Trophoblast cell (in vitro differentiated cells and primary cell): ENCODE results near the gene RIGI. TPM values are rescaled to one million over a fixed set of nuclear protein-coding genes. Genes with fewer than 3 reads are reported as not detected.

ENCODE experiments used
- DNase-seq, 2 donors: peaks; one replicate each; pipeline ENCODE4 v3.0.0-alpha.2; 2016
- H2AFZ ChIP-seq: 2 replicates; pipeline ENCODE4 v1.6.1; 2013; ENCODE audit warnings: low read length, moderate library complexity, mild to moderate bottlenecking; ENCODE audit not compliant: insufficient read depth, poor library complexity
- H2AK5ac ChIP-seq: 2 replicates; pipeline ENCODE4 v1.6.1; 2013; ENCODE audit warnings: mild to moderate bottlenecking, low read length
- H2BK120ac ChIP-seq: 2 replicates; pipeline ENCODE4 v1.6.1; 2013; ENCODE audit warnings: low read length, mild to moderate bottlenecking, moderate library complexity; ENCODE audit not compliant: insufficient read depth, poor library complexity
- H2BK12ac ChIP-seq: 2 replicates; pipeline ENCODE4 v1.6.1; 2013; ENCODE audit warnings: mild to moderate bottlenecking, low read length, moderate library complexity
- H2BK5ac ChIP-seq: 2 replicates; pipeline ENCODE4 v1.6.1; 2013; ENCODE audit warnings: low read length, low read depth, moderate library complexity, mild to moderate bottlenecking; ENCODE audit not compliant: poor library complexity
- H3K14ac ChIP-seq: 2 replicates; pipeline ENCODE4 v1.6.1; 2013; ENCODE audit warnings: mild to moderate bottlenecking, low read length
- H3K18ac ChIP-seq: 2 replicates; pipeline ENCODE4 v1.6.1; 2013; ENCODE audit warnings: mild to moderate bottlenecking, low read length
- H3K23ac ChIP-seq: 2 replicates; pipeline ENCODE4 v1.6.1; 2013; ENCODE audit warnings: low read length
- H3K27ac ChIP-seq: 2 replicates; pipeline ENCODE4 v1.5.1; 2013; ENCODE audit warnings: low read depth, mild to moderate bottlenecking, inconsistent platforms, low read length, moderate library complexity
- H3K27me3 ChIP-seq: 2 replicates; pipeline ENCODE4 v1.6.1; 2013; ENCODE audit warnings: inconsistent platforms, mild to moderate bottlenecking, low read length, moderate library complexity; ENCODE audit not compliant: insufficient read depth
- H3K36me3 ChIP-seq, 2 experiments: 1 replicate in 1 of 2; 2 replicates in 1 of 2; pipeline ENCODE4 v1.6.1; 2013; ENCODE audit warnings: low read length in 2 of 2, mild to moderate bottlenecking in 2 of 2, moderate library complexity in 1 of 2; ENCODE audit not compliant: insufficient read depth in 2 of 2, control insufficient read depth in 1 of 2
- H3K4ac ChIP-seq: 2 replicates; pipeline ENCODE4 v1.6.1; 2013; ENCODE audit warnings: low read depth, mild to moderate bottlenecking, low read length, moderate library complexity
- H3K4me1 ChIP-seq, 2 experiments: 1 replicate in 1 of 2; 2 replicates in 1 of 2; pipeline ENCODE4 v1.6.1; 2013; ENCODE audit warnings: low read length in 2 of 2, mild to moderate bottlenecking in 2 of 2, moderate library complexity in 1 of 2; ENCODE audit not compliant: insufficient read depth in 2 of 2, control insufficient read depth in 1 of 2
- H3K4me2 ChIP-seq: 2 replicates; pipeline ENCODE4 v1.6.1; 2013; ENCODE audit warnings: inconsistent platforms, mild to moderate bottlenecking, low read length, moderate library complexity
- H3K4me3 ChIP-seq: 2 replicates; pipeline ENCODE4 v1.5.1; 2013; ENCODE audit warnings: mild to moderate bottlenecking, low read depth, low read length, inconsistent platforms
- H3K79me1 ChIP-seq: one replicate; pipeline ENCODE4 v1.6.1; 2013; ENCODE audit warnings: low read length
- H3K79me2 ChIP-seq: 2 replicates; pipeline ENCODE4 v1.6.1; 2013; ENCODE audit warnings: low read length, mild to moderate bottlenecking; ENCODE audit not compliant: control insufficient read depth, insufficient read depth, poor library complexity
- H3K9ac ChIP-seq: 2 replicates; pipeline ENCODE4 v1.6.1; 2013; ENCODE audit warnings: mild to moderate bottlenecking, low read length
- H3K9me3 ChIP-seq: 2 replicates; pipeline ENCODE4 v1.6.1; 2013; ENCODE audit warnings: low read depth, mild to moderate bottlenecking, control low read depth, inconsistent platforms, low read length; ENCODE audit not compliant: insufficient read depth
- H4K12ac ChIP-seq: 2 replicates; pipeline ENCODE4 v1.6.1; 2013; ENCODE audit warnings: low read depth, mild to moderate bottlenecking, low read length, moderate library complexity
- H4K8ac ChIP-seq: 2 replicates; pipeline ENCODE4 v1.6.1; 2013; ENCODE audit warnings: low read depth, mild to moderate bottlenecking, low read length, moderate library complexity
- H4K91ac ChIP-seq: one replicate; pipeline ENCODE4 v1.6.1; 2013; ENCODE audit warnings: low read depth, mild to moderate bottlenecking, low read length, moderate library complexity
- WGBS: extraction: QIAGEN DNeasy Blood & Tissue Kit; methylation state at CpG from one replicate; pipeline ENCODE4 v1.1.7; 2013; ENCODE audit warnings: missing lambda C conversion rate; ENCODE audit not compliant: insufficient read length, insufficient coverage; ENCODE audit errors: extremely low coverage; 5-methylcytosine and 5-hydroxymethylcytosine counted together
- polyA plus RNA-seq: library from polyadenylated mRNA; stranded (reverse); fragments of 200-250 nt; gene quantifications from 2 replicates; pipeline ENCODE4 v1.2.3, GENCODE V29; 2013

RIGI gene
- 2.7 and 2.9 TPM in 2 replicates for polyA plus RNA-seq

DNA sequence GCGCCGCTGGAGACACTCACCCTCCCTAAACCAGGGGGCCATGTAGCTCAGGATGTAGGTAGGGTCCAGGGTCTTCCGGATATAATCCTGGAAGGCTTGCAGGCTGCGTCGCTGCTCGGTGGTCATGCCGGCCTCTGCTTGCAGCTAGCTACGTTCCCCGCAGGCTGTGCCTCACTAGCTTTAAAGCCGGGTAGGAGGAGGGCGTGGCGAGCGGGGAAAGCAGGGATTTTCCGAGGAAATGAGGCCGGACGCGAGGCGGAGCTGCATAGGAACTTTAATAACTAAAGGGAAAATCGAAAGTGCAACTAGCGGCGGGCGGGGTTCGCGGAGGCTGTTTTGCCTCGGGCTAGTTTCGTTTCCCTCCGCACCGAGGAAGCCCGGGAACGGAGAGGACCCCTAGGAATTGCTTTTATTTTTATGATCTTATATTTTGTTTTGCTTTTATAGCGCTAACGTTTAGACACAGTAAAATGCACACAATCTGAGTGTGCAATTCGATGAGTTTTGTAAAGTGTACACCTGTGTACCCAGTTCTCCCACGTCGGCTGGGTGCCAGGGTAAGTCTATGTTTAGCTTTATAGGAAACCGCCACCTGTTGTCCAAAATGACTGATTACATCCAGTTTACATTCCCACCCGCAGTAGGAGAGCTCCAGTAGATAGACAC is at the start of gene RIGI:
RIGI (minus strand) TSS at position 156 of the 666 bp plus-strand sequence; CDS start at position 126, 30 bp downstream.
- no peak within 1 kb of the TSS for H2BK5ac ChIP-seq
- H2BK120ac ChIP-seq = no peak within 1 kb of the TSS
- no peak within 1 kb of the TSS for H2BK12ac ChIP-seq
- no peaks in the 10 kb centered on the region for H3K36me3 ChIP-seq
- H3K27me3 ChIP-seq = no peaks in the 10 kb centered on the region
- no peaks in the 10 kb centered on the region for H3K79me2 ChIP-seq
- no peak within 1 kb of the TSS for H3K18ac ChIP-seq
- no peak within 1 kb of the TSS for H4K12ac ChIP-seq
- DNase-seq = peak; percentile 97 to 98
- no peak within 1 kb of the TSS for H3K9ac ChIP-seq
- H4K8ac ChIP-seq = peak within 1 kb of the TSS; percentile 2
- peak within 1 kb of the TSS; percentile 13 for H3K27ac ChIP-seq
- no peaks in the 10 kb centered on the region for H3K9me3 ChIP-seq
- no peak within 1 kb of the TSS for H3K14ac ChIP-seq
- H3K4me3 ChIP-seq = peak within 1 kb of the TSS; percentile 73
- H3K23ac ChIP-seq = no peak within 1 kb of the TSS
- no CpG with 5 or more reads among the region's 37 CpGs for WGBS
- no peak within 1 kb of the TSS for H3K4ac ChIP-seq
- no peak within 1 kb of the TSS for H4K91ac ChIP-seq
- peak within 1 kb of the TSS; percentile 73 for H3K4me2 ChIP-seq
- no peak within 1 kb of the TSS for H2AK5ac ChIP-seq
- no peaks in the 10 kb centered on the region for H3K79me1 ChIP-seq
- peaks cover 4 to 7% of the 10 kb centered on the region in 2 experiments for H3K4me1 ChIP-seq
- peak within 1 kb of the TSS; percentile 30 for H2AFZ ChIP-seq

DNA sequence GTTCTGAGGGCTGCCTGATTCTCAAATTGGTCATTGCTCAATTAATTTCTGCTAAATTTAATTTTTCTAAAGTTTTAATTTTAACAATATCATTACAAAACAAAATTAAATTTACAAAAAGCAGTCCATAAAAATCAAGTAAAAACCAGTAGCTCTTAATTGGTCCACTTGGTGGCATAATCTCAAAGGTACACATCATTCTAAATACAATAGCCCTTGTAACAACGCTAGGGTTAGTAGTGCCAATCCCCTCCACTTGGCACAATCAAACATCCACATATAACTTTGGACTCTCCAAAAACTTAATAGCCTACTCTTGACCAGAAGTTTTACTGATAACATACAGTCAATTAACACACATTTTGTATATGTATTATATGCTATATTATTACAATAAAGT is 48.9 kb upstream of the RIGI start:
- Histone ChIP-seq H3K14ac (no peak overlapping the region), H3K4me1 (no peaks in the 10 kb centered on the region), H2BK120ac (no peak overlapping the region), H3K4me2 (no peak overlapping the region), H3K27me3 (no peaks in the 10 kb centered on the region), H3K79me1 (peaks cover 5% of the 10 kb centered on the region), H3K23ac (no peak overlapping the region), H2BK12ac (no peak overlapping the region), H2BK5ac (no peak overlapping the region), H3K4ac (no peak overlapping the region), H4K12ac (no peak overlapping the region), H3K36me3 (peaks cover 0 to 4% of the 10 kb centered on the region in 2 experiments), H4K91ac (no peak overlapping the region), H3K4me3 (no peak overlapping the region), H3K18ac (no peak overlapping the region), H3K79me2 (peaks cover 2% of the 10 kb centered on the region), H3K27ac (no peak overlapping the region), H2AK5ac (no peak overlapping the region), H2AFZ (no peak overlapping the region), H3K9me3 (no peaks in the 10 kb centered on the region), H3K9ac (no peak overlapping the region), H4K8ac (no peak overlapping the region)
- DNase-seq = no peak
- no CpG with 5 or more reads among the region's 1 CpG for WGBS

DNA sequence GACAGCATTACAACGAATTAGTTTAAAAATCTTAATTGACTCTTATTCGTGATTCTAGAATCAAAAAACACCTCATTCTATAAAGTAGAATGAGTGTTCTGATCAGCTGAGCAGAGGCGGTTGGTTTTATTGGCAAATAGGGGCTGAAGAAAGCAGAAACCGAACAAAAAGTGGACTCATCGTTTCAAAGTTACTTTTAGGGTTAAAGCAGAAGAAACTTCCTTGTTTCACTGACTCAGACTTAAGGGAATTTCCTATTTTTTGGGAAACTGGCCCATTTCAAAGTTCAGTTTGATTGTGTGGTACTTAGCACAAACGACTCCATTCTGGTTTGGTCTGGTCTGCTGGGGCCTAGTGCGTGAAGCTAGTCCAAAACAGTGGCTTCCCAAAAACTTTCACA is 47.8 kb upstream of the RIGI start:
- DNase-seq = no peak

DNA sequence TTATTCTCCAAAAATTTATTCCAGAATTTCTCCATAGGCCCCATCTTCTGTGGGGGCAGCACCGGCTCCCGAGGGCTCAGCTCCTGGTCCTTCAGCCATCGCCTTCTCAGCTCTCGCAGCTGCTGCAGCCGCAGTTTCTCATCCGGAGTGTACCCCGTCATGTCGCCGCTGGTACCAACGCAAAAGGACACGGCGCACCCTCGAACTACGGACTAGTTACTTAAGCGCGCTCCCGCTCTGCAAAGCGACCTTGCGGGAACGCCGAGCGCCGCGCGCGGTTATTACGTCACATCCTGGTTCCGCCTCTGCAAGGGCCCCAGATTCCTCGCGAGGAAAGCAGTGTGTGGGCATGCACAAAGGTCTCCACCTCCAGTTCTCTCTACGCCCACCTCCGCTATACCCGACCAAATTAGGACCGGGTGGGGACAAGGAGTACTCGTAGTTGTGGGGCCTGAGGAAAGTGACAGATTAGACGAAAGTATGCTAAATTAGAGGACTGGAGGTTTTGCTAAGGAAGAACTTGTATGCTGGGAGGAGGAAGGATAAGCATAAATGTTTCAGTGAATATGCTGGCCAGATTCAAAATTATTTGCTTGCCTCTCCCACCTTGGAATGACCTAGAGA is 47.0 kb upstream of the RIGI start, which contains the start of gene NDUFB6:
NDUFB6 (minus strand) TSS at position 260 of the 624 bp plus-strand sequence; CDS start at position 161, 99 bp downstream.
- H2AFZ ChIP-seq = peak within 1 kb of the TSS; percentile 99
- peak within 1 kb of the TSS; percentile 97 for H4K8ac ChIP-seq
- peaks cover 5% of the 10 kb centered on the region for H3K79me1 ChIP-seq
- peak within 1 kb of the TSS; percentile 13 for H3K27ac ChIP-seq
- H2AK5ac ChIP-seq = no peak within 1 kb of the TSS
- H3K9ac ChIP-seq = peak within 1 kb of the TSS; percentile 77
- H2BK120ac ChIP-seq = peak within 1 kb of the TSS; percentile 53
- H3K18ac ChIP-seq = peak within 1 kb of the TSS; percentile 62
- H3K14ac ChIP-seq = peak within 1 kb of the TSS; percentile 64
- H4K12ac ChIP-seq = peak within 1 kb of the TSS; percentile 72
- peak within 1 kb of the TSS; percentile 85 for H3K4me3 ChIP-seq
- H3K4me2 ChIP-seq = peak within 1 kb of the TSS; percentile 70
- H3K79me2 ChIP-seq = peaks cover 2% of the 10 kb centered on the region
- peak within 1 kb of the TSS; percentile 73 for H4K91ac ChIP-seq
- H3K36me3 ChIP-seq = peaks cover 0 to 4% of the 10 kb centered on the region in 2 experiments
- peak within 1 kb of the TSS; percentile 33 for H2BK5ac ChIP-seq
- no peak within 1 kb of the TSS for H3K23ac ChIP-seq
- no peak within 1 kb of the TSS for H2BK12ac ChIP-seq
- no peaks in the 10 kb centered on the region for H3K27me3 ChIP-seq
- no peaks in the 10 kb centered on the region for H3K4me1 ChIP-seq
- H3K4ac ChIP-seq = peak within 1 kb of the TSS; percentile 77
- peak; percentile 91 to 95 for DNase-seq
- H3K9me3 ChIP-seq = no peaks in the 10 kb centered on the region
- no CpG with 5 or more reads among the region's 36 CpGs for WGBS

More for the DNA sequence above, 47.8 kb upstream of the RIGI start:
- Histone ChIP-seq H3K4me1 (no peaks in the 10 kb centered on the region), H3K9ac (no peak overlapping the region), H2AK5ac (no peak overlapping the region), H2BK120ac (no peak overlapping the region), H3K79me1 (peaks cover 5% of the 10 kb centered on the region), H3K79me2 (peaks cover 2% of the 10 kb centered on the region), H3K4me3 (no peak overlapping the region), H4K8ac (no peak overlapping the region), H3K36me3 (peaks cover 0 to 4% of the 10 kb centered on the region in 2 experiments), H2BK12ac (no peak overlapping the region), H3K27me3 (no peaks in the 10 kb centered on the region), H2AFZ (peak overlapping the region; percentile 76), H3K9me3 (no peaks in the 10 kb centered on the region), H3K18ac (no peak overlapping the region), H3K4me2 (no peak overlapping the region), H3K27ac (no peak overlapping the region), H2BK5ac (no peak overlapping the region), H3K4ac (no peak overlapping the region), H4K12ac (no peak overlapping the region), H3K23ac (no peak overlapping the region), H3K14ac (no peak overlapping the region), H4K91ac (no peak overlapping the region)
- WGBS = no CpG with 5 or more reads among the region's 7 CpGs
